HG02610 (cell line): ENCODE measurements around the gene RPL35A.
"Not testable (repeated sequence)": the region's sequence is repeated elsewhere in the genome, so short reads cannot be mapped to it uniquely, and the experiment has no call there.

Experiments used
- ATAC-seq: cut with Tn5 transposase; IDR thresholded peaks from one replicate; pipeline ENCODE4 v1.9.1; 2021; ENCODE audit warnings: mild to moderate bottlenecking, moderate library complexity; ENCODE audit not compliant: unreplicated experiment

The RPL35A gene

GRCh38 chr3:197949778-197950676 is at the start of gene RPL35A:
Gene RPL35A, plus strand, starts transcription at chr3:197950190. Its CDS starts 778 bp downstream, at chr3:197950968.
- ATAC-seq: peak; percentile 82

GRCh38 chr3:197901626-197902025 is 48.4 kb upstream of the RPL35A start:
- no peak for ATAC-seq

GRCh38 chr3:197906023-197906849 is 43.8 kb upstream of the RPL35A start:
- peak; percentile 98 for ATAC-seq

- ATAC-seq: no peak
Observed at GRCh38 chr3:197906850-197907187, 43.2 kb upstream of the RPL35A start.

GRCh38 chr3:197907196-197907595 is 42.8 kb upstream of the RPL35A start:
- no peak for ATAC-seq

GRCh38 chr3:197908550-197908949 is 41.4 kb upstream of the RPL35A start:
- not testable (repeated sequence) for ATAC-seq

DNA sequence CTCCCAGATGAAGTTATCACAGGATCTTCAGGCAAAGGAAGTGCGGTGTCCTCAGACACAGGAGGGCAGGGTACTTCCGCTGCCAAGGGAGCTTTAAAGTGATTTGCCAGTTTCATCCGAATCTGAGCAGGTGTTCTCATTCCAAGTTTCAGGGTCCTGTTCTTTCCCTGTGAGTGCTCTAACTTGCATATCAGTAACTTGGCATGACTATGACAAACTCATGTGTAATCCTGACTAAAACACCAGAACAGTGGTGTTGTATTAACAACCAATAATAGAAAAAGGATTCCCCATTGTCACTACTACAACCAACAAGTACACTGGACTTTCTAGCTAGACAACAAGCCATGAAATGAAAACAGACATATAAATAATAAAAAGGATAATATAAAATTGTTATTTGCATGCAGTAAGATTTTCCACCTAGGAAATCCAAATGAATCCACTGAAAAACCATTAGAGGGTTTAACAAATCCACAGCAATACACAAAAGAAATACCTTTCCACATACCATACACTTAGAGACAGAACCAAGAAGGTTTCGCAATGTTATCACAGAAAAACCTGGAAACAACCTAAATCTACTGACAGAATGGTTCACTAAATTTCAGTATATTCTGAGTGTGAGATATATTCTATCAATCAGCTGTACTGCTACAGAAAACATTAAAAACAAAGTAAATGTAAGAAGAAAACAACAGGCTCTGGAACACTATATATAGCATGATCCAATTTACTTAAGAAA is 40.9 kb upstream of the RPL35A start:
- no peak for ATAC-seq

DNA sequence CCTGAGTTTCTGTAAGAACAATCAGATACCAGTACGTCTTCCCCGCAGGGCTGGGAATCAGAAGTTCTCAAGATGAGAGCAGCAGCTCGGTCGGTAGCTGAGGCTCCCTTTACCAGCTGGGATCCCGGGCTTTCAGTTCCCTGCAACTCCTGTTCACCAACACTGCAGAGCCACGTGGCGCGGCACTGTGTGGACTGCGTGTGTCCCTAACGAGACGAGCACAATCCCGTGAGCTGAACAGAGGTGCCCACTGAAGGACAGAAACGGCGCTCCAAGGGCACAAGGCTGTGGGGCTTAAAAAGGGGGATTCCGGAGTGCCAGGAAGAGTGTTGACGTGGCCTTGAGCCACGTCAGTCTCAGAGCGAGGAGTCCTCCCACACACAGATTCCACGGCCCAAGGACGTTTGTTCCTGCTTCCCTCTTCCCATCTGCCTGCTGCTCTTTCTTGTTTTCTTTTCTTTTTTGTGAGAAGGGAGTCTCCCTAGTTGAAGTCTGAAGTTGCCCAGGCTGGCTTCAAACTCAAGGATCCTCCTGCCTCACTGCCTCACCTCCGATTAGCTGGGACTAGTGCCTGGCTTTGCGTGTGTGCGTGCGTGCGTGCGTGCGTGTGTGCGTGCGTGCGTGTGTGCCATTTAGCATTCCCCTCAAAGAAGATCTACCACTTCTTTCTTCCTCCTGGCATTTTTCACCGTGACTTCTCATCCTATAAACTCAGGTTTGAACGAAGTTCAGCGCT is 37.1 kb upstream of the RPL35A start:
- ATAC-seq: no peak

- ATAC-seq: no peak
Observed at GRCh38 chr3:197913641-197914380, 36.2 kb upstream of the RPL35A start.

- ATAC-seq: not testable (repeated sequence)
Observed at GRCh38 chr3:197921429-197922275, 28.3 kb upstream of the RPL35A start.

GRCh38 chr3:197926418-197926817 is 23.6 kb upstream of the RPL35A start:
- no peak for ATAC-seq

DNA sequence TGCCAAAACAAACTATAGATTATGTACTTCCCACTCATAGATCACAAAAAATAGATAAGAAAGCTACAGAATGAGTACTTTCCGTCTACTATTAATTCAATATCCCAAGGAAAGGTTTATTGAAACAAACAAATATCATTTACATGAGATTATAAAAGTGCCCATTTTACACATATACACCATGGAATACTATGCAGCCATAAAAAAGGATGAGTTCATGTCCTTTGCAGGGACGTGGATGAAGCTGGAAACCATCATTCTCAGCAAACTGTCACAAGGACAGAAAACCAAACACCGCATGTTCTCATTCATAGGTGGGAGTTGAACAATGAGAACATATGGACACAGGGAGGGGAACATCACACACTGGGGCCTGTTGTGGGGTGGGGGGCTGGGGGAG is 22.4 kb upstream of the RPL35A start:
- ATAC-seq: not testable (repeated sequence)

GRCh38 chr3:197936819-197937384 is 13.1 kb upstream of the RPL35A start:
- ATAC-seq: no peak

DNA sequence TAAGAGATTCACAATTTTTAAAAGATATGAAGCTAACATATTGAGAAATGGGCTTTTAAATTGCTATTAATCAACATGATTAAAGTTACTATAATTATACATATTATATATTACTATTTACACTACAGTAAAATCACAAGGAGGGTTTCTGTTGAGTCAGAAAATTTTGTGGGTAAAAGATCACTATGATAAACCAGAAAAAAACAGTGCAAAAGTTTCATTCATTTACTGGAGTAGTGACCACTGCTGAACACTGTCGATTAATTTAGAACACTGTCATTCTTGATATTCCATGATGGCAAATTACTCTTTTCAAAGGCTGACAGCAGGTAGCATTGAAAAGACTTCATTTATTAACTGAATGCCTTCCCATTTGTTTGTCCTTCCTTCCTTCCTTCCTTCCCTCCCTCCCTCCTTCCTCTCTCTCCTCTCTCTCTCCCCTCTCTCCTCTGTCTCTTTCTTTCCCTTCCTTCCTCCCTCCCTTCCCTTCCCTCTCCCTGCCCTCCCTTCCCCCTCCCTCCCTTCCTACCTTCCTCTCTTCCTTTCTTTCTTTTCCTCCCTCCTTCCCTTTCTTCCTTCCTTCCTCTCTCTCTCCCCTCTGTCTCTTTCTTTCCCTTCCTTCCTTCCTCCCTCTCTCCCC is 9.1 kb upstream of the RPL35A start:
- ATAC-seq: no peak

- no peak for ATAC-seq
Observed at GRCh38 chr3:197942956-197943556, 6.9 kb upstream of the RPL35A start.

DNA sequence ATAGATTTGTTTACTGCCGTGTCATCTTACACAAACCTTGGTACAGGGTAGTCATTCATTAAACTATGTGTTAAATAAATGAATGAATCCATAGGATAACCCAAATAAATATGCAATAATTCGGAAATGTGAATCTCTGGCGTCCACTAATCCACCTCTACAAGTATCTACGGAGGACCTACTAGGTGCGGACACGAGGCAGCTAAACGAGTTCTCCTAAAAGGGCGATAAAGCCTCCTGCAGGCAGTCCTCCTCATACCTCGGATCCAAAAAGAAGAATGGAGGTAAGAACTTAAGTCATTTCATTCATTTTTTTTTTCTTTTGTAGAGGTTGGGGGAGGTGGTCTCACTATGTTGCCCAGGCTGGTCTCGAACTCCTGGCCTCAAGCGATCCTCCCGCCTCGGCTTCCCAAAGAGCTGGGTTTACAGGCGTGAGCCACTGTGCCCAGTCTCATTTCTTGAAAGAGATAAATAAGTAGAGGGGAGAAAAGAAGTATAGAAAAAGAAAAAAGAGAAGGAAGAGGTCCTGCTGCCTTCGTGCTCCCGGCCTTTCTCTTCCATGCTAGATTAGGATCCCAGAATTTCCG is 706 bp upstream of the RPL35A start:
- no peak for ATAC-seq

DNA sequence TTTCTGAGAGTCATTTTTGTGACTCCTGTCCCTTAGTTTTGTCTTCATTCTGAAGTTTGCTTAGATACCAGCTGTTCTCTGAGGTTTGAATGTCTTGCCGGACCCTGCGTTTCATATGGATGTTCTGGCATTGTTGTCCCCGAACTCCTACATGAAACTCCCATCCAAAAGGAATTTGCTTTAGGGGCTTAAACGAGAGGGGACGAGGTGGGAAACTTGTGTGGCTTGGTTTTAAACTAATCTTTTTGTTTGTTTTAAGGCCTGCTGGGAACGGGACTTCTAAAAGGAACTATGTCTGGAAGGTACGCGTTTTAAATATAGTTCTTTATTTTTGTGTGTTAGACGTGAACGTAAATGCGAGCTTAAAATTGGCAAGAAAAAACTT is 679 bp downstream of the RPL35A start:
- ATAC-seq: no peak
